Measurements from ENCODE around the gene TBCD.

GRCh38 chr17:82947051-82947991, 195.5 kb downstream of the TBCD start:
- TF ChIP-seq EZH2 (IDR thresholded peaks at IDR 0.05; ENCODE audit: insufficient read depth, poor library complexity, severe bottlenecking) (no peak), EZH2phosphoT487 (IDR thresholded peaks at IDR 0.05; ENCODE audit: insufficient read depth, low read depth) (no peak)
